DOHH2 (cell line): Measurements from ENCODE around the gene TRPV4.

Experiments
- EZH2phosphoT487 ChIP-seq: fragments of 200-600 bp; sonication (generic); IDR thresholded peaks from 2 replicates; pipeline ENCODE4 v1.6.1; 2017; ENCODE audit warnings: borderline replicate concordance, mild to moderate bottlenecking, antibody characterized with exemption, low read length, moderate library complexity, mixed read lengths
- TF ChIP-seq, protein P1 (sequence below): fragments of 200-600 bp; sonication (generic); IDR thresholded peaks from one replicate; pipeline ENCODE4 v1.5.1; 2014; ENCODE audit warnings: antibody characterized with exemption, mild to moderate bottlenecking, low read depth, low read length; ENCODE audit not compliant: poor library complexity, severe bottlenecking

DNA sequence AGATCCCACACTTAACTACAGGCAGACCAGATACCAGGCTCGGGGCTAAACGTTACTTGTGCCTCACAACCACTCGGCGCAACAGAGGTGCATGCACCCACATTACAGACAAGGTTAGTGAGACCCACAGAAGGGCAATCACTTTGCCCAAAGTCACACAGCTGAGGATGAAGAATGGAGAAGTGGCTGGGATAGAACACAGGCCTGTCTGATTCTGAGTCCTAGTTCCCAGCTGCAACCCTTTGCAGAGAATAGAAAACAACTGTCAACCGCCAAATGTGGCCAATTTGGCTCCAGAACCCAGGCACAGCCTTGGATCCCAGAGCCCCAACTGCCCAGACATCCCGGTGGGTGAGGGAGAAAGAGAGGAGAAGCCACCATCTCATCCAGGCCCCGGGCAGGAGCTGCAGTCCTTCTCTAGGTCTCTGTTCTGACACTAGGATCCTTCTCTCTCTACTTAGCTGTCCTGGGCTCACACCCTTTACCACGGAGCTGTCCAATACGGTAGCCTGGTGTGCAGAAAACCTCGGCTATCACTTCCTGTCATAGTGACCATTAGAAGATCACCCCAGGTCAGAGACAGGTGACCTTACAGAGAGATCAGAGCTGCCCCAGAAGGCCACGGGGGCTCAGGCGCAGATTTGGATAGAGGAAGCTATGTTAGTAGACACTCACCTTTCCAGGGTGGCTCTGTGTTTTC, 60.4 kb downstream of the TRPV4 start:
- TF ChIP-seq, protein P1, sequence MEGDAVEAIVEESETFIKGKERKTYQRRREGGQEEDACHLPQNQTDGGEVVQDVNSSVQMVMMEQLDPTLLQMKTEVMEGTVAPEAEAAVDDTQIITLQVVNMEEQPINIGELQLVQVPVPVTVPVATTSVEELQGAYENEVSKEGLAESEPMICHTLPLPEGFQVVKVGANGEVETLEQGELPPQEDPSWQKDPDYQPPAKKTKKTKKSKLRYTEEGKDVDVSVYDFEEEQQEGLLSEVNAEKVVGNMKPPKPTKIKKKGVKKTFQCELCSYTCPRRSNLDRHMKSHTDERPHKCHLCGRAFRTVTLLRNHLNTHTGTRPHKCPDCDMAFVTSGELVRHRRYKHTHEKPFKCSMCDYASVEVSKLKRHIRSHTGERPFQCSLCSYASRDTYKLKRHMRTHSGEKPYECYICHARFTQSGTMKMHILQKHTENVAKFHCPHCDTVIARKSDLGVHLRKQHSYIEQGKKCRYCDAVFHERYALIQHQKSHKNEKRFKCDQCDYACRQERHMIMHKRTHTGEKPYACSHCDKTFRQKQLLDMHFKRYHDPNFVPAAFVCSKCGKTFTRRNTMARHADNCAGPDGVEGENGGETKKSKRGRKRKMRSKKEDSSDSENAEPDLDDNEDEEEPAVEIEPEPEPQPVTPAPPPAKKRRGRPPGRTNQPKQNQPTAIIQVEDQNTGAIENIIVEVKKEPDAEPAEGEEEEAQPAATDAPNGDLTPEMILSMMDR: no peak
- no peak for TF ChIP-seq EZH2phosphoT487
